Measurements from ENCODE around the gene ZNF345. TPM values are rescaled to one million over a fixed set of nuclear protein-coding genes. Genes with fewer than 3 reads are reported as not detected.

The ZNF345 gene
- total RNA-seq, 1 experiment from 2014 or later, result 5.2 TPM

GRCh38 chr19:36916991-36917390, 66.3 kb downstream of the ZNF345 start:
- CTCF ChIA-PET, result no interaction called here
- H3K9me3 Mint-ChIP-seq, result peaks cover 3% of the 10 kb centered on the region; the same call in 1 of the 2 replicates
- peaks cover 20% of the 10 kb centered on the region for H3K36me3 Mint-ChIP-seq
- no peak overlapping the region for H3K27ac Mint-ChIP-seq
- TF ChIP-seq TEAD4 (CRISPR knock-in tag; IDR thresholded peaks at IDR 0.05), result no peak
- no peak for TF ChIP-seq AFF4 (CRISPR knock-in tag; IDR thresholded peaks at IDR 0.05; ENCODE audit: borderline replicate concordance)
- no peak for TF ChIP-seq USF2 (CRISPR knock-in tag; IDR thresholded peaks at IDR 0.05)
- TF ChIP-seq ESRRA (CRISPR knock-in tag; IDR thresholded peaks at IDR 0.05; ENCODE audit: borderline replicate concordance), result no peak
- TF ChIP-seq NR3C1 (CRISPR knock-in tag; conservative IDR thresholded peaks at IDR 0.05; ENCODE audit: low read depth), result no peak
- TF ChIP-seq CREM (CRISPR knock-in tag; IDR thresholded peaks at IDR 0.05), result no peak
- no peak for TF ChIP-seq ZNF219 (CRISPR knock-in tag; IDR thresholded peaks at IDR 0.05; ENCODE audit: borderline replicate concordance)
- TF ChIP-seq CDX4 (CRISPR knock-in tag; IDR thresholded peaks at IDR 0.05; ENCODE audit: borderline replicate concordance), result no peak
- no peak for TF ChIP-seq FOXP1 (CRISPR knock-in tag; IDR thresholded peaks at IDR 0.05; ENCODE audit: borderline replicate concordance)
- no peak for TF ChIP-seq HMGA2 (CRISPR knock-in tag; IDR thresholded peaks at IDR 0.05)
- TF ChIP-seq ATF6 (CRISPR knock-in tag; IDR thresholded peaks at IDR 0.05), result no peak
- ATAC-seq (no peak), DNase-seq (ENCODE audit: low spot score) (no peak)
- H3K4me3 Mint-ChIP-seq, result peak overlapping the region; percentile 93
- H3K4me1 Mint-ChIP-seq, result peaks cover 18% of the 10 kb centered on the region
- POLR2A ChIA-PET, result interaction anchor here (0.5 kb wide), 1 partner anchor 35 kb away, joined by 3 read pairs; no protein-coding TSS in a partner anchor
- H3K27me3 Mint-ChIP-seq (ENCODE audit: low read depth), result no peaks in the 10 kb centered on the region

- Mint-ChIP-seq H3K9me3 (peaks cover 8% of the 10 kb centered on the region), H3K4me3 (peak overlapping the region; percentile 5; the same call in 1 of the 2 replicates), H3K27me3 (ENCODE audit: low read depth) (no peaks in the 10 kb centered on the region), H3K36me3 (peaks cover 26% of the 10 kb centered on the region), H3K4me1 (peaks cover 18% of the 10 kb centered on the region), H3K27ac (no peak overlapping the region)
- no peak for DNase-seq (ENCODE audit: low spot score)
- POLR2A ChIA-PET, result no interaction called here
- CTCF ChIA-PET, result no interaction called here
- no peak for ATAC-seq
- TF ChIP-seq ZSCAN18 (CRISPR knock-in tag; IDR thresholded peaks at IDR 0.05) (no peak), CREM (CRISPR knock-in tag; IDR thresholded peaks at IDR 0.05) (no peak), E2F5 (CRISPR knock-in tag; IDR thresholded peaks at IDR 0.05) (no peak), GABPB1 (CRISPR knock-in tag; IDR thresholded peaks at IDR 0.05) (no peak), ZNF317 (CRISPR knock-in tag; IDR thresholded peaks at IDR 0.05; ENCODE audit: borderline replicate concordance, low read depth) (no peak), ERG (CRISPR knock-in tag; IDR thresholded peaks at IDR 0.05) (no peak), ZNF423 (CRISPR knock-in tag; IDR thresholded peaks at IDR 0.05) (no peak), ATF1 (CRISPR knock-in tag; IDR thresholded peaks at IDR 0.05) (no peak), SMAD4 (CRISPR knock-in tag; IDR thresholded peaks at IDR 0.05) (no peak), SP1 (CRISPR knock-in tag; conservative IDR thresholded peaks at IDR 0.05) (no peak), JAZF1 (CRISPR knock-in tag; IDR thresholded peaks at IDR 0.05) (no peak)
Observed at GRCh38 chr19:36918090-36918489, 67.4 kb downstream of the ZNF345 start.

All from WTC11 (cell line).